ENCODE results near the gene EGF.
A peak's percentile ranks its signal among the peaks of the same experiment; 100 is the strongest.
"Not testable (repeated sequence)": the region's sequence is repeated elsewhere in the genome, so short reads cannot be mapped to it uniquely, and the experiment has no call there.

The EGF gene

GRCh38 chr4:109915385-109916026 lies 2.8 kb downstream of the EGF start:
- no peak for DNase-seq (ENCODE audit: low read depth)

DNA sequence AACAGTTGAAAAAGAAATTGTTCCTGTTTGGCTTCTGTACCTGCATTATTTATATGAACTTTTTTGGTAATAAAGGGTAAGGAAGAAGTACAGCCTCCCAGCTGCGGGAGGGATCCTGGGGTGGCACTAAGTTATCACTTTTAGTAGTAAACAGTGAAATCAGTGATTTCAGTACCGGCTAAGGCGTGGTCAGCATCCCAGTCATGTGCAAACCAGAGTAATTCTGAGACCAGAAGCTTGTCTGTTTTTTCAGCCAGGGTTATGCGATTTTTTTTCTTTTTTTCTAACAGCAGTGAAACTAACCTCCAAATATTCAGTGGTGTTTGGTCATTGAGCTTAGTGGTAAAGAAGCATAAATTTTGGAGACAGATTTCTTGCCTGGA lies 3.3 kb downstream of the EGF start:
- no peak for DNase-seq (ENCODE audit: low read depth)

- no peak for DNase-seq (ENCODE audit: low read depth)
These were observed 8.7 kb downstream of the EGF start for GRCh38 chr4:109921384-109921808.

DNA sequence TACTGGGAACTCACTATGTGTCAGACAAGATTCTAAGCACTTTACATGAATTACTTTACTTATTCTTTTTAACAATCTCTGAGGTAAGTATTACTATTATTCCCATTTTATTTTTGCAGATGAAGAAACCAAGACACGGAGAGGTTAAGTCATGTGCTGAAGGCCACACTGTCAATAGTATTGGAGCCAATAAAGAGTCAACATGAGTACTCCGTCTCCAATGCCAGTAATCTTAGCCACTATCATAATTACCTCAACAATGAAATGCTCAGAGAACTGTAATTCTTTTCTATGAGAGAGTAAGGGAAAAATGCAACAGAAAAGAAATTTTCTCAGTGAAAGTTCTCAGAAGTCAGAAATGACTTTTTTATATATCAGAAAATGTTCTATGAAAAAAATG lies 12.7 kb downstream of the EGF start:
- no peak for DNase-seq (ENCODE audit: low read depth)

DNA sequence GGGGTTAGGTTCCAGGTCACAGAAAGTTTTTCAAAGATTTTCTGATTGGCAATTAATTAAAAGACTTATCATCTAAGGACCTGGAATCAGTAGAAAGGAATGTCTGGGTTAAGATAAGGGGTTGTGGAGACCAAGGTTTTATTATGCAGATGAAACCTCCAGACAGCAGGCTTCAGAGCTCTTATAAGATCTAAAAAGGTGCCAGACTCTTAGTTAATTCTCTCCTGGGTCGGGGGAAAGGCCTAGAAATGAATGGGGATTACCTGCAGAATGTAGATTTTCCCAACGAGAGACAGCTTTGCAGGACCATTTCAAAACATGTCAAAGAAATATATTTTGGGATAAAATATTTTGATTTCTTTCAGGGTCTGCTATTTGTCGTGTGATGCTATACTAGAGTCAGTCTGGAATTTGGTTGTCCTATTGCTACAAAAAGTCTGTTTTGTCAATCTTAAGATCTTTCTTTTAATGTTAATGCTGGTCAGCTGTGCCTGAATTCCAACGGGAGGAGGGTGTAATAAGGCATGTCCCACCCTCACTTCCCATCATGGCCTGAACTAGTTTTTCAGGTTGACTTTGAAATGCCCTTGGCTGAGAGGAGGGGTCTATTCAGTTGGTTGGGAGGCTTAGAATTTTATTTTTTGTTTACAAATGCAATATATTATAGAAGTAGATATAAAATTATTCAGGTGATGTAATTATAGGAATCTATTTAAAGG lies 15.8 kb downstream of the EGF start:
- no peak for DNase-seq (ENCODE audit: low read depth)

GRCh38 chr4:109930464-109930863 lies 17.8 kb downstream of the EGF start:
- DNase-seq (ENCODE audit: low read depth) = no peak

- no peak for DNase-seq (ENCODE audit: low read depth)
These were observed 18.2 kb downstream of the EGF start for GRCh38 chr4:109930872-109931271.

DNA sequence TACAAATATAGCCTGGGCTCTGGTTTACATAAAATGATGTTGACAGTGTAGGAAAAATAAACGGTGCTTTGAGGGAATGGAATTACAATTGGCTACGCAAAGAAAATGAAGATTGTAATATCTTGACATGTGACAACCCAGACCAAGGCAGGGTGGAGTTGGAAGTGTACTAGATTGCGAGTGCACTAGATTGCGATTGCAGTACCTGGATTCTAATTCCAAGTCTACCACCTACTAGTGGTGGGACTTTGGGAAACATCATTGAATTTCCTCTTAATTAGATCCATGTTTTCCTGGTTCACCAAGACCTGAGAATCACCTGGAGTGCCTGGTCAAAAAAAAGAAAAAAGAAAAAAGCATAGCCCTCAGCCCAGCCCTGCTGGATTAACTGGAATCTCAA lies 18.6 kb downstream of the EGF start:
- no peak for DNase-seq (ENCODE audit: low read depth)

DNA sequence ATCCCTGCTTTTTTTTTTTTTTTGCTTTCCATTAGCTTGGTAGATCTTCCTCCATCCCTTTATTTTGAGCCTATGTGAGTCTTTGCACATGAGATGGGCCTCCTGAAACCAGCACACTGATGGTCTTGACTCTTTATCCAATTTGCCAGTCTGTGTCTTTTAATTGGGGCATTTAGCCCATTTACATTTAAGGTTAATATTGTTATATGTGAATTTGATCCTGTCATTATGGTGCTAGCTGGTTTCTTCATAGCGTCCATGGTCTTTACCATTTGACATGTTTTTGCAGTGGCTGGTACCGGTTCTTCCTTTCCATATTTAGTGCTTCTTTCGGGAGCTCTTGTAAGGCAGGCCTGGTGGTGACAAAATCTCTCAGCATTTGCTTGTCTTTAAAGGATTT lies 24.7 kb downstream of the EGF start:
- not testable (repeated sequence) for DNase-seq (ENCODE audit: low read depth)

GRCh38 chr4:109939190-109939589 lies 26.5 kb downstream of the EGF start:
- no peak for DNase-seq (ENCODE audit: low read depth)

- no peak for DNase-seq (ENCODE audit: low read depth)
These were observed 29.7 kb downstream of the EGF start for GRCh38 chr4:109942292-109942926.

DNA sequence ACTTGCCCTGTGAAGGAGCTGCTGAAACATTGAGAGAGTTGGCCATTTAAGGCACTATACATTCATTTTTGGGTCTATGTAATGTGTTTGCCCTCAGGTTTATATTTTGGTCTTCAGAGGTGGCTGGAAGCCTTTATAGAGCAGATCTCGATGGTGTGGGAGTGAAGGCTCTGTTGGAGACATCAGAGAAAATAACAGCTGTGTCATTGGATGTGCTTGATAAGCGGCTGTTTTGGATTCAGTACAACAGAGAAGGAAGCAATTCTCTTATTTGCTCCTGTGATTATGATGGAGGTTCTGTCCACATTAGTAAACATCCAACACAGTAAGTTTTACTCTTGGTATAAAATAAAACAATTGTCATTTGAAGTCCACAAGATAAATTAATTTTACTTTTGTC lies 31.1 kb downstream of the EGF start:
- DNase-seq (ENCODE audit: low read depth) = no peak

DNA sequence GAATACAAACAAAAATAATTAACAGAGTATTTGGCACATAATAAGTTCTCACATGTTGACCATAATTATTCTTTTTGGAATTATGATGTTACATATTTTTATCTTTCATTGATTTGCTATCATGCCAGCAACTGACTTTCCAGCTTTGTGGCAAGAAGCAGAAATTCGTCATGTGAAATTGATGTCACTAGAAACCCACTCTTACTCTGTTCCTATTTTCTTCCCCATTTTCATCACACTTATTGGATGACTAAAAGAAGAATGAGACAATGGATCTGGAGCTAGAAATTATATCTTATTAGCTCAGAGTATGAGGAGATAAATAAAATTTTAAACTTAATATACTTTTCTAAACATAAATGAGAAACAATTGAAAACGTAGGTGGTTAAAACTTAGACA lies 31.9 kb downstream of the EGF start:
- DNase-seq (ENCODE audit: low read depth) = no peak

DNA sequence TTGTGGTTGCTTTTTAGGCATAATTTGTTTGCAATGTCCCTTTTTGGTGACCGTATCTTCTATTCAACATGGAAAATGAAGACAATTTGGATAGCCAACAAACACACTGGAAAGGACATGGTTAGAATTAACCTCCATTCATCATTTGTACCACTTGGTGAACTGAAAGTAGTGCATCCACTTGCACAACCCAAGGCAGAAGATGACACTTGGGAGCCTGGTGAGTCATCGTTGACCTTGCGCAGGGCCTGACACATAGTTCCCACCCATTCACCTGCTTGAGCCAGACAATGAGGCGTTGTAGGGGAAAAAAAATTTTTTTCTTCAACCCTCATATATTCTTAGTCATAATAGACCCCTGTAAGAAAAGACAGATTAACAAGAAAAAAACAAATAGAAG lies 32.4 kb downstream of the EGF start:
- DNase-seq (ENCODE audit: low read depth) = peak; percentile 53

DNA sequence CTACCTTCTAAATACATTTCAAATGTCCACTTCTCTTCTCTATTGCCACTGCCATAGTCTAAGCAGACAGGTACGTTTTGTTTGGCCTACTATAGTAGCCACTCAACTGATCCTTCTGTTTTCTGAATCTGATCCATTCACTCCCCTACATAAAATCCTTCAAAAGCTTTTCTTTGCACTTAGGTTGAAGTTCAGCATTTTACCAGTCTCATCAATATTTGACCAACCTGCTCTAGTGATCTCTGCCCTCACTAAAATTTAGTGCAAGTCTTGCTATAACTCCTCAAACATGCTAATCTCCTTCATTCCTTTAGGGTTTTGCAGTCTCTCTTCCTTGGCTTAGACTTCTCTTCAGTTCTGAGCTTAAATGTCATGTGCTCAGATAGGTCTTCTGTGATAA lies 33.4 kb downstream of the EGF start:
- no peak for DNase-seq (ENCODE audit: low read depth)

GRCh38 chr4:109947457-109947856 lies 34.8 kb downstream of the EGF start:
- DNase-seq (ENCODE audit: low read depth) = no peak

GRCh38 chr4:109947918-109948317 lies 35.2 kb downstream of the EGF start:
- no peak for DNase-seq (ENCODE audit: low read depth)

DNA sequence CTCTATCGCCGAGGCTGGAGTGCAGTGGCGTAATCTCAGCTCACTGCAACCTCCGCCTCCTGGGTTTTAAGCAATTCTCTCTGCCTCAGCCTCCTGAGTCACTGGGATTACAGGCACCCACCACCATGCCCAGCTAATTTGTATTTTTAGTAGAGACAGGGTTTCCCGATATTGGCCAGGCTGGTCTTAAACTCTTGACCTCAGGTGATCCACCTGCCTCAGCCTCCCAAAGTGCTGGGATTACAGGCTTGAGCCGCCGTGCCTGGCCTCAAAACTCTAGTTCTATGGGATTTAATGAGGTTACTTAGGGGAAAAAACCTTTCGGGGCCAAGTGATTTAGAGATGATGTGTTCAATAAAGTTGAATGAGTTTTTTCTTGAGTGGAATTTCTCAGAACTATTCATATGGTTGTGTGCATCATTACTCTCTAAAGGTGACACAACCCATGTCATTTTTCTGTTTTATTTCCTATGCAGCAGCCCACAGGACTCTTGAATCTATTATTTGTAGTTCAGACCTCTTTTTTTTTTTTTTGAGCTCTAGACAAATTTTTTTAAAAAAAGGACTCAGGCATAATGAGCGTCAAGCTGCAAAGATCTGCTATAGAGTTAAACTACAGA lies 36.5 kb downstream of the EGF start:
- DNase-seq (ENCODE audit: low read depth) = peak; percentile 22

DNA sequence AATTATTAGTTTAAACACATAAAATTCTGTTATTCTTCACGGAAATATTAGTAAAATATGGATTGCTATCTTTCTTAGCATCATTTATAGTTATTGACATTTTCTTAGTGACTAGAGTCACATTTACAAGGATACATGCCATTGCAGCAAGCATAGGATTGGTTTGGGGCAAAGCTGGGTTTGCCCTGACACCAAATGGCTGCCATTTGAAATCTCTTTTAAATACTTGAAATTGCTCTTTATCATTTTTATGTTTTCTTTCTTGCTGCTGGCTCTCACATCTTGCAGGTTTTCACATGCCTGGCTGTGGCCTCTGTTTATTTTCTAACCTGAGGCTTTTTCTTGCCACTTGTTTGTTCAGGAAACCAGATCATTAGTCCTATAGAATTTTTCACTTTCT lies 39.9 kb downstream of the EGF start:
- no peak for DNase-seq (ENCODE audit: low read depth)

- DNase-seq (ENCODE audit: low read depth) = no peak
These were observed 40.9 kb downstream of the EGF start for GRCh38 chr4:109953556-109953955.

DNA sequence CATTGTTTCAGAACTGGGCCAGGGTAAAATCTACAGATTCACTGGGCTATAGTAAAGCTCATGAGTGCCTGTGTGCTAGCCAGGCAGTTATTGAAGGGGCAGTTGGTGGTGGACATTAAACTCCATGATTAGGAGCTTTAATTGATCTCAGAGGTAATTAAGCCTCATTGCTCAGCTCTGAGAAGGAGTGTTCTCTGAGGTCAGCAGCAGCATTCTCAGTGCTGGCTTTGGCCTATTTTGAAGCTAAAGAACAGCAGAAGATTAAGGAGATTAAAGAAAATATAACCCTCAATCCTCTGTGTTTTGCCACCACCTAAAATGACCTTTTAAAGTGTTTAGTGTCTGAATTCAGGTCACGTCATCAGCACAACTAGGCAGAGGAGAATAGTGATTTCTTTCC lies 42.5 kb downstream of the EGF start:
- no peak for DNase-seq (ENCODE audit: low read depth)

DNA sequence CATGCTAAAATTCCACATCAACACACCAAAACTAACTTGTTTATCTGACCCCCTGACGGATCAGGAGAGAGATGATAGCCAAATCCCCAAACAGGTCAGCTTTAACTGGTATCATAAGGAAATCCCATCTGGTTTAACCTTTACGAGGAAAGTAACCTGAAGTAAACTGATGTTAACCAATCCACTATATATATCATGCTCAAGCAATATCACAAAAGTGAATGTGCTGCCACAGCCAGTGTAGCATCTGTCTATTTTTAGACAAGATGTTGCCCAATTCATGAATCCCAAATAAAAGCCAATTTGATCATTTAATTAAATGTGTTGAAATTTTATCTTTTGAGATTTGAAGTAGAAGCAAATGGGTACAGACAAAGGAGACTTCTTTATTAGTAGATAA lies 44.5 kb downstream of the EGF start:
- DNase-seq (ENCODE audit: low read depth) = no peak

GRCh38 chr4:109959195-109959594 lies 46.5 kb downstream of the EGF start:
- no peak for DNase-seq (ENCODE audit: low read depth)

Data from activated T-cell treated with anti-CD3 and anti-CD28 coated beads for 48 hours (primary cell).